Heart right ventricle (tissue), 16 donors: ENCODE results near the gene SCYGR1. TPM values are rescaled to one million over a fixed set of nuclear protein-coding genes. Genes with fewer than 3 reads are reported as not detected.

ENCODE experiments used
- ATAC-seq, 8 donors: fragments of 200-7000 bp; cut with Tn5 transposase; one replicate each; pipeline ENCODE4 v1.9.1; 2020; ENCODE audit warnings: mild to moderate bottlenecking in 8 of 8, moderate library complexity in 8 of 8, moderate number of reproducible peaks in 1 of 8
- DNase-seq, 2 donors: peaks; one replicate each; pipeline ENCODE4 v3.0.0-alpha.2; 2020
- H3K27ac ChIP-seq, 10 donors: fragments of 200-600 bp; sonication (generic) in 2 of 10; one replicate each; pipeline versions ENCODE4 v1.5.0 to v1.8.0; 2020 to 2022; ENCODE audit warnings: mild to moderate bottlenecking in 3 of 10
- H3K27me3 ChIP-seq, 7 donors: fragments of 200-600 bp; one replicate each; pipeline ENCODE4 v1.8.0; 2021 to 2022; ENCODE audit warnings: mild to moderate bottlenecking in 2 of 7
- H3K36me3 ChIP-seq, 9 donors: fragments of 200-600 bp; sonication (generic) in 1 of 9; one replicate each; pipeline versions ENCODE4 v1.5.0 to v1.8.0; 2020 to 2022; ENCODE audit warnings: mild to moderate bottlenecking in 2 of 9
- H3K4me1 ChIP-seq, 9 donors: fragments of 200-600 bp; sonication (generic) in 1 of 9; one replicate each; pipeline versions ENCODE4 v1.5.0 to v1.8.0; 2020 to 2022; ENCODE audit warnings: mild to moderate bottlenecking in 4 of 9
- H3K4me3 ChIP-seq, 10 donors: fragments of 200-600 bp; sonication (generic) in 2 of 10; one replicate each; pipeline versions ENCODE4 v1.5.0 to v1.8.0; 2020 to 2022; ENCODE audit warnings: mild to moderate bottlenecking in 7 of 10, moderate library complexity in 2 of 10
- H3K9me3 ChIP-seq, 11 donors: fragments of 200-600 bp in 10 of 11; sonication (generic) in 2 of 11; one replicate each; pipeline versions ENCODE4 v1.5.0 to v1.8.0; 2013 to 2022; ENCODE audit warnings: mild to moderate bottlenecking in 2 of 11, control low read depth in 1 of 11, moderate library complexity in 1 of 11
- CTCF ChIP-seq, 9 donors: fragments of 200-600 bp; sonication (generic) in 2 of 9; IDR thresholded peaks; one replicate each; pipeline versions ENCODE4 v1.5.0 to v1.8.0; 2021 to 2022; ENCODE audit warnings: antibody characterized with exemption in 9 of 9, mild to moderate bottlenecking in 5 of 9, moderate library complexity in 1 of 9
- WGBS, 2 donors: extraction: QIAGEN DNeasy Blood & Tissue Kit; methylation state at CpG; one replicate each; pipeline ENCODE4 v1.1.7; 2013; ENCODE audit warnings: inconsistent platforms in 1 of 2; 5-methylcytosine and 5-hydroxymethylcytosine counted together
- intact Hi-C, 10 donors: fragments of 100-400 bp; cut with DNase I; formaldehyde crosslinking; loops; one replicate each; pipeline versions ENCODE4 v1.11.1 to v1.14.2; 2022
- polyA plus RNA-seq, 2 donors: library from polyadenylated mRNA; stranded (reverse); fragments of 200-250 nt; gene quantifications; one replicate each; pipeline ENCODE4 v1.2.3, GENCODE V29; 2013
- total RNA-seq, 10 donors: library from RNA; stranded (reverse); fragmentation: NEBNext Ultra II Directional in 3 of 10; extraction: Animal tissue kit (Norgen Biotek cat#: 25700) in 3 of 10; gene quantifications; one replicate each; pipeline versions ENCODE4 v1.2.1 to v1.2.4, GENCODE V29; 2021 to 2023
- donor health status: Arrhythmogenic right ventricular cardiomyopathy.
- donor health status: ischemic (EF 13 %, LVEDD 7.1; RV severe dilation, severe dysfunction).
- donor health status: healthy with polysubstance abuse.
- donor health status: DM: no; HTN: yes; CAD: no.
- donor health status: DM: no; HTN: no; CAD: no.
- donor health status: ischemic (EF 25% LVEDD 6.9; RV normal size, moderate dysfunction).
- donor health status: ischemic (EF 25% LVEDD 5.7; RV mildly dilated, moderate dysfunction).
- donor health status: healthy.
- donor health status: DM: yes; HTN: yes; CAD: no.
- donor health status: Ischemic cardiomyopathy.
- donor health status: ischemic (EF 35%, LVEDD 5.7; RV mildly dilated, moderate dysfunction).
- donor health status: nonischemic (EF 11% LVEDD 7.7; RV severe dilation, severe dysfunction).
- donor health status: DM: yes; HTN: yes; CAD: no.
- donor health status: PGD.
- donor health status: ischemic (EF 29% LVEDD 5.4; RV normal size, mild dysfunction).
- donor health status: nonischemic (EF 23%, LVEDD 6.1; RV moderate dilation, normal function).

SCYGR1 gene
- total and polyA plus RNA-seq, 12 donors = not detected

GRCh38 chr2:227360351-227360750, 27.4 kb downstream of the SCYGR1 start:
- intact Hi-C loops = no loop called here
- peaks cover 0 to 60% (median 36%) of the 10 kb centered on the region in 9 donors for H3K36me3 ChIP-seq
- no peaks in the 10 kb centered on the region for H3K9me3 ChIP-seq
- H3K4me3 ChIP-seq = no peak overlapping the region
- H3K27me3 ChIP-seq = no peaks in the 10 kb centered on the region
- no peak overlapping the region for H3K27ac ChIP-seq
- 65 to 74% methylated on average over 5 of the region's 5 CpGs for WGBS, 2 donors
- DNase-seq (no peak), ATAC-seq (no peak)
- no peaks in the 10 kb centered on the region for H3K4me1 ChIP-seq
- no peak for TF ChIP-seq CTCF (IDR thresholded peaks at IDR 0.05)

- TF ChIP-seq CTCF (IDR thresholded peaks at IDR 0.05) = no peak
- Histone ChIP-seq H3K27me3 (no peaks in the 10 kb centered on the region), H3K9me3 (no peaks in the 10 kb centered on the region), H3K4me3 (no peak overlapping the region), H3K27ac (no peak overlapping the region), H3K36me3 (peaks cover 0 to 96% (median 17%) of the 10 kb centered on the region in 9 donors), H3K4me1 (no peaks in the 10 kb centered on the region)
- intact Hi-C loops = no loop called here
- WGBS, 2 donors = 69 to 80% methylated on average over 4 of the region's 4 CpGs
- DNase-seq = no peak
- no peak for ATAC-seq
These were observed 36.1 kb downstream of the SCYGR1 start for GRCh38 chr2:227351639-227352038.

GRCh38 chr2:227349989-227350612, 37.6 kb downstream of the SCYGR1 start:
- Histone ChIP-seq H3K36me3 (peaks cover 0 to 96% (median 8%) of the 10 kb centered on the region in 9 donors), H3K9me3 (no peaks in the 10 kb centered on the region), H3K27ac (no peak overlapping the region), H3K27me3 (no peaks in the 10 kb centered on the region), H3K4me3 (no peak overlapping the region), H3K4me1 (no peaks in the 10 kb centered on the region)
- WGBS, 2 donors = 96% methylated on average over 7 of the region's 7 CpGs
- intact Hi-C loops = no loop called here
- DNase-seq = no peak
- ATAC-seq = no peak
- no peak for TF ChIP-seq CTCF (IDR thresholded peaks at IDR 0.05)

- 94 to 100% methylated on average over 2 of the region's 2 CpGs for whole genome bisulfite sequencing, 2 donors
- H3K27me3 ChIP-seq = no peaks in the 10 kb centered on the region
- peaks cover 0 to 94% (median 8%) of the 10 kb centered on the region in 9 donors for H3K36me3 ChIP-seq
- H3K4me3 ChIP-seq = no peak overlapping the region
- ATAC-seq (no peak), DNase-seq (no peak)
- no peak for TF ChIP-seq CTCF (IDR thresholded peaks at IDR 0.05)
- intact Hi-C loops = no loop called here
- no peaks in the 10 kb centered on the region for H3K9me3 ChIP-seq
- H3K27ac ChIP-seq = no peak overlapping the region
- no peaks in the 10 kb centered on the region for H3K4me1 ChIP-seq
These were observed 39.4 kb downstream of the SCYGR1 start for GRCh38 chr2:227348324-227348723.
